Measurements from ENCODE around the gene KAT8.

- TF ChIP-seq EZH2 (IDR thresholded peaks at IDR 0.05; ENCODE audit: borderline replicate concordance), result no peak
- no peak for TF ChIP-seq CTCF (IDR thresholded peaks at IDR 0.05; ENCODE audit: poor library complexity)
- no peak for TF ChIP-seq EZH2phosphoT487 (IDR thresholded peaks at IDR 0.05; ENCODE audit: low read depth, severe bottlenecking, unreplicated experiment)
Observed at GRCh38 chr16:31106509-31107464, 10.7 kb upstream of the KAT8 start.

Measured in hepatocyte (in vitro differentiated cells).